NCI-H524 (cell line): ENCODE results near the gene HOXA11.

ENCODE experiments used
- DNase-seq, 2 experiments: peaks; one replicate each; lab custom pipeline; 2025; lab: John Stamatoyannopoulos, UW

HOXA11 gene

DNA sequence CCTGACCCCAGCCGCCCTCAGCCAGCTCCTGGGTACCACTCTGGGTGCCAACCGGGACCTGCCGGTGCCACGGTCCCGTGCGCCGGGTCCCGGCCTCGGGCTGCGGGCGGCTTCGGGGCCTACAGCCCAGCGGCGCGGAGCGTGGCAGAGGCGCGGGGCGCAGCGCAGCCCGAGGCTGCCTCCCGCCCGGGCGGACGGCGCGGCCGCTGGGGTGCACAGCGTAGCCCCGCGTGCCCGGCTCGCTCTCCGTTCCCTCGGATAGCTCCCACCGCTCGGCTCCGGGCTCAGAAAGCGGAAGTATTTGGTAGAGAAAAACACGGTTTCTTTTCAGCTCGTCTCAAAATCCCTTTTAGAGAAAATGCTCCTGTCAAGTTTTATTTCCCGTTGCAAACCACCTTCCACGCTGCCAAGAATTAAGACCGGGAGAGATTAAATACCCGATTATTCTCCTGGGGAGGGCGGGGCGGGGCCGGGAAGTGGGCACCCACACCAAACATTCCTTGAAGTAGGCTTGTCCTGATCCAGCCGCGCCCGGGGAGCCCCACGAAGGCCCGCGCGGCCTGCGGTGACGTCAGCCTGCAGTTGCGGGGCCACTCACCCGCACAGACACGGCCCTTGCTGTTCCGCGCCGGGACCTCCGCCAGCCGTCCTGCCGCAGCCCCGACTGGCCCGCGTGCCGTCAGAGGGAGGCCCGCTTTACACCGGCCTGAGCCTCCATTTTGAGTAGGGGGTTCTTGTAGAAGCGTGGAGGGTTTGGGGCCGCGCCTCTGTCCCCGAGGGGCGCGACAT lies 7.7 kb upstream of the HOXA11 start:
- DNase-seq = no peak

DNA sequence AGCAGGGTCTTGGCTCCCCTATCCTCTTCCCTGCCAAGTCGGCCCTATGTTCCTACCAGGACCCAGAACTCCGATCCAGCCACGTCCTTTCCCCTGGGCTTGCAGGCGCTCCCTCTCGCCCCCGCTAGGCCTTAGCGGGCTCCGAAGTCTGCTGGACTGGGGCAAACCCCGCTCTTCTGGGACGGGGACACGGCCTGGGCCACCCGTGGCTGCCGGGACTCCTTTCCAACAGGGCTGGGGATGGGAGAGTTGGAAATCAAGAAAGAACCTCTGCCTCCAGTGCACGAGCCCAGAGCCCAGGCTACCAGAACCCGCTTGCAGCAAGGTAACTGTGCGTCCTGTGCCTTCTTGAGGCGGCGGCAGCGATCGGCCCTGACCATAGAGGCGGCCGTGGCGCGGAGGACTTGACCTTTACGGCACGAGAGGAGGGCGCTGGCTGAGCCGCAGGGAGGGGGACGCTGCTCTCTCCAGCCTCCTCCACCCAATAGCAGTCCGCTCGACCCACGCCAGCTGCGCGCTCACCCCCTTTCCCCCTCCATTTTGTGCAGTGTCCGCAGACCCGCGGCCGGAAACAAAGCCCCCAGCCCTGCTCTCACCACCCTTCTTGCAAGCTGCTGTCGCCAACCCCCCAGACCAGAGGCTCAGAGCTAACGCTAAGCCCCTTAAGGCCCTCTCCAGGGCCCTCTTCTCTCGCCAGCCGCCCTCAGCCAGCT lies 7.0 kb upstream of the HOXA11 start:
- DNase-seq = no peak

DNA sequence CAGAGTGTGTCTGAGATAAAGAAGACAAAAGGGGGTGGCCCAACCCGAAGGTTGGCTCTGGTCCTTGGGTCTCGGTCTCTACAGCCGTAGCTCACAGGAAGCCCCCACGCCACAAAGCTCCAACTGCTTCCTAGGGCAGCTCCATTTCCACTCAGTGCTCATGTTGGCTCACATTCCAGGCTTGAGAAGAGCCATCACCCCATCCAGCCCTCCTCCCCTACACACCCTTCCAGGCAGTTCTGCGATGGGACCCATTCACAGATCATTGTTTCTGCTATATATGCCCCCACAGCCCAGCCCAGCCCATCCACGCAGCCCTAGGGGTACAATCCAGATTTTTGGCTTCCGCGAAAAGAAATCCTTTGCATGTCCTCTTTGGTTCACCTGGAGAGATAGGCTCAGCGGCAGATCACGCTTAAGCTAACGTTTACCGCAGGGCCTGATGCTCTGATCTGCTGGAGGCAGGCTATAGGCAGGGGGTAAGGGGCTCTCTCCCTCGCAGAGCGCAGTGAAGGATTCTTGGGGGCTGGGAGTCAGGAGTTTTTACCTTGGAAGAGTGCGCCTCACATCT lies 6.2 kb upstream of the HOXA11 start:
- no peak for DNase-seq

DNA sequence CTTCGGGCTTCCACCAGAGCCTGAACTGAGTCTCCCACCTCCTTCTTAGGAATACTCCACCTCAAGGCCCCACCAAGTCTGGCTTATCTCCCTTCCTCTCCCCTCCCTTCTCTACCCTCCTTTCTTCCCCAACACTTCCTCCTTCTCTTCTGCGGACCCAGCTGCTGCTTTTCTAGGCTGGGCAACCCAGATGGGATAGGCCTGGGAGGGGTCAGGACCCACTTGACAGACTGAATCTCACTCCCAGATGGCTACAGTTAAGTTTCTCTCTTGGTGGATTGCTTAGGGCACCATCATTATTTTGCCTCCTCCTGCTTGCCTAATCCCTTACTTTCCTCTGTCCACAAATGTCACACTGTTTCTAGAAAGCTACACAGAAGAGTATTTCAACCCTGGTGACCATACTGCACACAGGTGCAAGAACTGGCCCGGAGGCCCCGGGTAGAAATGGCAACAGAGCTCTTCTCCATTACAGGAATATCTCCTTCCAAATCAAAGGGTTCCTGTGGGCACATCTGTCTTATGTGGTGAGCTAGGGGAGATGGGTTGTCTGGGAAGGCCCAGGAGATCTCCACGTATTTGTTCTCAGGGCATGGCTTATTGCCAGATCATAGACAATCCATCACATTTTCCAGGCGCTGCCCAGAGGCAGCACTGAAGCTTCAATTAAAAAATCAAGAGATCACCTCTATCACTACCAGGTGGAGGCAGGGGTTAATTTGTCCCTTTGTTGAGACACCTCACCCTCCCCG lies 5.1 kb upstream of the HOXA11 start:
- peak; percentile 80 to 89 for DNase-seq

DNA sequence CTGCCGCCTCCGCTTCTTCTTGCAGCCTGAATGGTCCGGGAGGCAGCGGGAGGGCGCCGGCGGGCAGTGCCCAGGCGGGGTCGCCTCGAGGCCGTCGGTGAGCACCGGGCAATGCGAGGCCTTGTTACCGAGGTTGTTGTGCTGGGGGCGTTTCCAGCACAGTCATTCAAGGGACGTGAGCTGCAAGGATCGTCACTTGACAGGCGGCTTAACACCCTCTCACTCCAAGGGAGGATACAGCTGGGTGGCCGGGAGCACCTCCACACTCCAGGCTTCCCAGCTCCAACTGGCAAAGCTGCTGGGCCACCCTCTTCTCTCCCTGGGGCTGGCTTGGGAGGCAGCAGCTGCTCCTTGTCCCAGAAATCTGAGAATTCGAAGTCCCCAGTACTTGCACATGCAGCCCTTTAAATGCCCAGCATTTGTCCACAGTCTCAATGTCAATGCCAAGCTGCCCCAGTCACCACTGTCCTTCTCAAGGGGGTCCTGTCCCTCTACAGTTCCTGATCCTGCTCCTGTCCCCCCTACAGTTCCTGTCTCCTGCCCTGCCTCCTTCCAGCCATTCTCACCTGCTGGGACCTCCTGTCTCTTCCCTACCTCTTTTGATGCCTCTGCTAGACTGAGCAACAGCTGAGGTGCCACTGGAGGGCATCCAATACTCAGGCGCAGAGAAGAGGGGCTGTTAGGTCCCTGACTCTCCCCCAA lies 4.4 kb upstream of the HOXA11 start:
- no peak for DNase-seq

DNA sequence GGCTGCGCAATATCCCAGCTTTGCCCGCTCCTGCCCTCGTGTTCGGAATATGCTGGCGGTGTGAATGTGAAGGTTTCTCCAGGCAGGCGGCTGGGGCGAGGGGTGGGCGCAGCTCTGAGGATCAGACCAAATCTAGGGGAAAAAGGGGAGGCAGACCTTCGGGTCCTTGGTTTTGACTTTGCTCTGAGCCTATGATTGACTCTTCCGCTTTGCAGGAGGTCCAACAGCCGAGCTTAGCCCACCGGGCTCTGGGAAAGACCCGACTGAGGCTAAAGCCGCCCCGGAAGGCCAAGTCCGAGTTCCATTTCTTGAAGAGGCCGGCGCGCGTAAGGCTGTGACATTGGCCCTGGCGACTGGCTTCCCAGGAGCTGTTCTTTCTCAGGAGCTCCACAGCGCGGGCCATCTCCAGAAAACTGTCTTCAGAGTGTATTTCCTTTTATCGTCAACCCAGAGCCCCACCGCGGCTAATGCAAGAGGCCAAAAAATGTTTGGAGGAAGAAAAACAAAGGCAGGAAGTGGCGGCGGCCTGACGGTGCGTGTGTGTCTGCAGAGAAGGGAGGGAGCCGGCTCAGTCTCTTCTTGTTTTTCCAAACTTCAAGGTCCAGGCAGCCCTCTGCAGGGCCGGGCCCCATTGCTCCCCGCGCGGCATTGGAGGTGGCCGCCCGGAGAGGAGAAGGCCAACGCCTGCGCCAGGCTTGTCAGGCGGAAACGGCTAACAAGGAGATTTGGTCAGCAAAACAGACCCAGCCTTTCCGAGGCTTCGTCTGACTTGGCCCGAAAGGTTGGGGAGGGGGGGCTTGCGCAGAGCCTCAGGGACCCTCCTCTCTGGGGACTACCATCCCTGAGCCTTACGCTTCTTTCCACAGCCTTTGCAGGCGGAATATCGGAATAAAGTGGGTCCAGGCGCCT lies 3.6 kb upstream of the HOXA11 start:
- no peak for DNase-seq

DNA sequence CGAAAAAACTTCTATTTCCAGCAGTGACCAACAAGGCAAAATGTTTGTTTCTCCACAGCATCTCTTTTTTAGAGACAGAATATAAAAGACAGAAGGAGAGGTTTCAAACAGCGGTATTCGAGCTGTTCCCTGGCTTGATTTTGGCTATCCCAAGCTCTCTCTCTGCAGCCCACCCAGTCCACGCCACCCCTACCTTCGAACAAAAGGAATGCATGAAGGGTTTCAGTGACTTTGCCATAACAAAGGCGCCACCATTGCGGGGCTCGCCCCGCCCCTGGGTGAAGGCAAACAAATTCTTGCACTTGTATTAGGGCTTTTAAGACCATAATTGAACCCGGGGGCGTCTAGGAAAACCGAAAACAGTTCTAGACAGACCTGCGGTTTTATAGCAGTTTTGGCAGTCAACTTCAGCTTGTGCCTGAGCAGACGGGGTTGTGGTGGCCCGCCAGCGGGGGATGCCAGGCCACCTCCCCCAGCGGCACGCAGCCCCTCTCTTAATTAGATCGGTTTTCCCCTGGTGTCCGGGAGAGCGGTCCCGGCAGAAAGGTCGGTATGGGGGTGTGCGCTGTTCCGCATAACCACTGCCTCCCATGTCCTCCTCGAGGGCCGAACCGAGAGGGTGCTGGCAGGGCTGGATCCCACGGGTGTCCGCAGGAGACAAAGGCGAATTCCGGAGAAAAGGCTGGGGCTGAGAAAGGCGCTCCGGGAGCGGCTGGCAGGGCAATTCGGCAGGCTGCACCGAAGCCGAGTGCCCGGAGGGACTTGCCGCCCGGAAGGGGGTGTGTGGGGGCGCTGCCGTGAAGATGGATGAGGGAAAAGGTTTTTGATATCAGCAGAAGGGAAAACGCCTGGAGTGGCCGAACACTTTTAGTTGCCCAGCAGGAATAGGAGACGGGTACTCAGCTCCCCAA lies 2.7 kb upstream of the HOXA11 start:
- DNase-seq = no peak

DNA sequence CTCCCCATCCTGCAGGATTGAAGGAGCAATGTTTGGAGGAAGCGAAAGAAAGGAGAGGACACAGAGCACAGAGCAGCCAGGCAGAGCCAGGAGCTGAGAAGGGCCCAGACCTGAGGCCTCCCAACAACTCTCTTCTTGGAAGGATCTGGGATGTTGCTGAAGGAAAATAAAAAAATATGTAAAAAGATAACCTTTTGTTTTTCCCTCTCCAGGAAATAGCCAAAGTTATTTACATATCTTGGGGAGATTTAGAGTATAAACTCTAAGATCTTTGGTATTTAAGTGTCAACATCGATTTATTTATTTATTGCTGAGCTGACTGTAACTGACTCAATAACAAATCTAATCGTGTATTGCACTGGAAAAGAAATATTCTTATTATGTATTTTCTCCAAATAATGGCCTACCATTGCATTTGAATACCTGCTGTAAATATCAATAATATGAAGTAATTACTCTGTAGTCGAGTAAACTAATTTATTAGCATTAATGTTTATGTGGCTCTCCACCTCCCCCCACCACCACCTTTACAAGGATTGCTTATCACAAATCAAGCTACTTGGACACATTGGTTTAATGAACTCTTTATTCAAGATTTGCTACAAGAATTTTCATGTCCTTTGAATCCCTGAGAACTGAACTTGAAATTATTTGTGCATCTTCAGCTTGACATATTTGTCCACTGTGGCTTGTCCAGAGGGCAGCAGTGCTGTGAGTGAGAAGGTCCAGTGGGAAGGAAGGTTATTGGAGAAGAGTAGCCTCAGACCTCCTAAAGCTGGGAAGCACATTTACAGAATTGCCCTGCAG lies 1.8 kb upstream of the HOXA11 start:
- DNase-seq = no peak

DNA sequence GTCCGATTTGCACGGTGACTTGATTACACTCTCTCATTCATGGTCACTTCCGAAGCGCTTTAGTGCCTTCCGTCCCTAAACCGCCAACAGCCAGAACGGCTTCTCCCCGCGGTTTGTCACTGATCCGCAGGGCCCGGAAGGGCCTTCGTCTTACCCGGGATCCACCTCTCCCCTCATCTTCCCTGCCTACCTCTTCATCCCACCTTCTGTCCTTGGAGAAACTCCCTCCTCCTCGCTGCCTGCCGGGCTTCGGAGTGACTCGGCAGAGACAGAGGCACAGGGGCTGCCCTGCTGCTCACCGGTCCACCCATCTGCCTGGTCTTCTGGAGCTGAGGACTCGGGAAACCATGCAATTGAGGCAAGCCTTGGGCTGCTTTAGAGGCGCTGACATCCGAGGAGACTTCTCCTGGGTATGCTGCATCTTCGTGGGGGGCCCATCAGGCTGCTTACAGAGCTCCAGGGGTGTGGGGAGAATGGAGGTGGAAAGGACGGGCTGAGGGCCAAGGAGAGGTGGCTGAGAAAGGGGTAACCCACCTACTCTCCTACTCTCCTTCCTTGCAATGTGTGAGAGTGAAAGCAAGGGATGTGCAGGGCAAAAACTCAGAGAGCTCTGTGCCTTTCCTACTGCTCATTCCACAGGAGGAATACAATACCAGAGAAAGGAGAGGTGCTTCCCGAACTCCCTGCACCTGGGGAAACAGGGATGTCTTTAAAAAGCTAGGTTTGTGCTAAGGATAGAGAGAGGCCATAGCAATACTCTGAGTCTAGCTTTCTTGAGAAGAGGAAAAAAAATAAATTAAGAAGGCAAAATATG lies 1.0 kb upstream of the HOXA11 start:
- DNase-seq = no peak

DNA sequence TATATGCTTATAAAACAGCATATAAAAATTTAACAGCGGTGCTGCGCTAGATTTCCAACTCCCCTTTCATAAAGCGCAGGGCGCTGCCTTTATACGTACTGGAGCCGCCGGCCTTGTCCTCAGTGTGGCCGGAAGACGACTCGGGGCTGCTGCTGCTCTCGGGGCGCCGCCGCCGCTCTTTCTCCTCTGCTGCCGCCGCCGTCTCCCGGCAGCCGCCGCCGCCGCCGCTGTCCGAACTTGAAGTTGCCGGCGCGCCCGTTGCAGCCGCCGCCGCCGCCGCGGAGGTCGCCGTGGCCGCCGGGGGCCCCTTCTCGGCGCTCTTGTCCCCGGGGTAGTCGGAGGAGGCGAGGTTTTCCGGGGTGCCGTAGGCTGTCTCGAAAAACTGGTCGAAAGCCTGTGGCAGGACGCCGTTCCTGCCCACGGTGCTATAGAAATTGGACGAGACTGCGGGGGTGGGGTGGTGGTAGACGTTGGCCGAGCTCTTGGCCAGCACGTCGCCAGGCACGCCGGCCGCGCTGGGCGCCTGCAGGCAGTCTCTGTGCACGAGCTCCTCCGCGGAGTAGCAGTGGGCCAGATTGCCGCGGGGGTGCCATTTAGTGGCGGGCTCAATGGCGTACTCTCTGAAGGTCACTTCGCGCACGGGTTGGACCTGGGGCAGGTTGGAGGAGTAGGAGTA lies 557 bp downstream of the HOXA11 start:
- DNase-seq = peak in 1 of 2 experiments; percentile 54

DNA sequence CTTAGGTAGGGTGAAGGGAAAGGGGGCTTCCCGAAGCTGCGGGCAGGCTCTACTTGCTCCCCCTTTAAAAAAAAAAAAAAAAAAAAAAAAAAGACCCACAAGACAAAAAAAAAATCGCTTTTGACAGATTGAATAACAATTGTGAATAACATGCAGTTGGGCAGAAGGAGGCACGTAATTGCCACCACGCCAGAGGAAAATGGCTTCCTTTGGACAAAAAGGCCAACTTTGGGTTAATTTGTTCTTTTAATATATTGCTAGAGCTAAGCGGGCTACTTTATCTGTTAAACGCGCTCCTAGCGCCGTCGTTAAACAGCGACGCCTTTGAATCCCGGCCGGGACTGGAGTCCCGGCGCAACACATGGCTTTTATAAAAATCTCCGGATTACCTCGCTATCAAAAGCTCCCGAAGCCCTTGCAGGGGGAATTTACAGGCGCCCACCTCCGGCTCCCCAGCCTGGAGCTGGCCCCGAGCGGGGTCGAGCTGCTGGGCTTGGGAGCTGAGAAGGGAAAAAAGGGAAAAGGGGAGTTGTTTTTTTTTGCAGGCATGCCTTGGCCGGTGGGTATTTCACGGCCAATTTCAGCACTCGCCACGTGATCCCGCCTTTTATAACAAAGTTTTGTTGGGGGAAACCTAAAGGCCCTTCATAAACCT lies 1.2 kb downstream of the HOXA11 start:
- DNase-seq = peak in 1 of 2 experiments; percentile 37

DNA sequence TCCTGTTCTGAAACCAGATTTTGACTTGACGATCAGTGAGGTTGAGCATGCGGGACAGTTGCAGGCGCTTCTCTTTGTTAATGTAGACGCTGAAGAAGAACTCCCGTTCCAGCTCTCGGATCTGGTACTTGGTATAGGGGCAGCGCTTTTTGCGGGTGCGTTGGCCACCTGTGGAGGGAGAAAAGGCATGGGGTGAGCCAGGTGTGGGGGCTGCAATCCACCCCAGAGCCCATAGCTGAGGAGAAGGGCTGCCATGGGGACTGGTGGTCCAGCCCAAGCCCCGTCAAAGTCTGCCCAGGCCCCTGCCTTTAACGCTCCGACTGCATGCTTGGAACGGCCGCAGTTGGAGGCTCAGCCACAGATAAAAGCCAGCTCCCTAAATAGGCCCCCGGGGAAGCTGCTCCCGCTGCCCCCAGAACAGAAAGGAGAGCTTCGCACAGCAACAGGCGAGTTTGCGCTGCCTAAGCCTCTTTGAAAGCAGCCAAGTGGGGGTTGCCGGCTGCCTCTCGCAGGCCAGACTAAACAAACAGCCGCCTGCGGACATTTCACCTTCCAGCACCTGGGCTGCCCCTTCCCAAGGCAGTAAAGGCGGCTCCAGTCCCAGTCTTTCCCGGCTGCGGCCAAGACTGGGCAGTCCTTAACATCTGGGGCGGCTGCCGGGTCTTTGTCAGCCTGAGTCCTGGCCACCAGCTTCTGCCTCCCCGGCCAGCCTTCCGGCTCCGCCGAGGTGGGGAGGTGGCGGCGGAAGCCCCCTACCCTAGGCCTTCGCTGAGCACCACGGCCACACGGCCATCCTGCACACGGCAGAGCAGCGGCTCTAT lies 2.0 kb downstream of the HOXA11 start:
- DNase-seq = peak; percentile 20 to 48

DNA sequence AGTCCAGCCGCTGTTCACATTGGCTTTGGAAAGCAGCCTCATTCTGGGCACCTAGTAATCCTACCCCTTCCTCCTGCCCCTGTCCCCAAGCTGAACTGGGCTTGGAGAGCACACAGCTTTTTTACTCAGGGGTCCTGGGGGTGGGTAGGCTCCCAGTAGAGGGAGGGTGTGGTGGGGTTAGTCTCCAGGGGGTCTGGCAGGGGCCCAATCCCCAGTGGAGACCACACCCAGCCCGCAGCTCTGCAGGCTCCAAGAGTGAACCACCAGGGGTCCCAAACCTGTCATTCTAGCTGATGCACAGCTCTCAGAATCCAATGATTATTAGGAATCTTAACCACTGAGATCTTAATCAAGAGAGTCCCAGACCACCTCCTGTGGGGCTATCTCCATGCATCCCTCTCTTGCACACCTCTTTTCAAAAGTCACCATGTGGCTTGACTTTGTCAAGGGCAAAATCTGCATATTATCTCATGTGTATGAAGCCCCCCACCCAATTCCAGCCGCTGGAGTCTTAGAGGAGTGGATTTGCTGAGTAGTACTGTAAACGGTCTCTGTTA lies 2.7 kb downstream of the HOXA11 start:
- no peak for DNase-seq

DNA sequence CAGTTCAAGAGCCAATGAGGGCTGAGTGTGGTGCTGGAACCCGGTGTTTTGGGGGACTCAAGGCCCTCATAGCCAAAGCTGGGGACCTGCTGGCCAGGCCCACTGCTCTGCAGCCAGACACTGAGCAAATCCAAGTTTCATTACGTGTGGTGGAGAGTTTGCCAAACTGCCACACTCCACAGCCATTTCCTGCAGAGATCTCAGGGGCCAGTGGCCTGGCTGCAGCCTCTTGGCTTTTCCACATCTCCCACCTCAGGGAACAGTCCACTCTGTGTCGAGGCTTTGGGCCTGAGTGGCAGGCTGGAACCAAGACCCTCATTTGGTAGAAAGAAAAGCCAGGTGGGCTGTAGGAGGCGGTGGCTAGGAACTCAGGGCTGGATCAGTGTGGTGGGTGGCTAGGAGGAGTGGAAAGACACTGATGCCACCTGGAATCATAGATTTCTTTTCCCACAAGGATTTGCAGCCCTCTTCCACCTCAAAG lies 3.2 kb downstream of the HOXA11 start:
- DNase-seq = no peak
